Body of pancreas (tissue), 4 donors: ENCODE results near the gene OCRL.

Experiments used
- CTCF ChIP-seq, 7 experiments: fragments of 450-650 bp in 4 of 7; fragments of 200-600 bp in 3 of 7; sonication (generic) in 3 of 7; IDR thresholded peaks; one replicate each; pipeline ENCODE4 v1.5.1; 2016 to 2019; ENCODE audit warnings: antibody characterized with exemption in 7 of 7
- POLR2A ChIP-seq, 3 donors: fragments of 450-650 bp; IDR thresholded peaks; one replicate each; pipeline ENCODE4 v1.6.1; 2016; ENCODE audit warnings: antibody characterized with exemption in 3 of 3, mild to moderate bottlenecking in 2 of 3

- TF ChIP-seq POLR2A (IDR thresholded peaks at IDR 0.05) = no peak
- no peak for TF ChIP-seq CTCF (IDR thresholded peaks at IDR 0.05)
Observed at GRCh38 chrX:129608496-129608895, 68.4 kb downstream of the OCRL start.
